HepG2 (cell line): ENCODE results near the gene GRB10. TPM values are rescaled to one million over a fixed set of nuclear protein-coding genes. Genes with fewer than 3 reads are reported as not detected.

Source experiments
- AKAP8 ChIP-seq: sonication (generic); formaldehyde crosslinking; IDR thresholded peaks from 2 replicates; pipeline ENCODE4 v1.5.1; 2020; ENCODE audit warnings: mild to moderate bottlenecking, missing genetic modification reagents
- BCLAF1 ChIP-seq: fragments of 450-650 bp; IDR thresholded peaks from 2 replicates; pipeline ENCODE4 v1.6.1; 2017; ENCODE audit warnings: mild to moderate bottlenecking
- CEBPG ChIP-seq: IDR thresholded peaks from 2 replicates; pipeline ENCODE4 v1.6.1; 2016
- CREM ChIP-seq, 2 experiments: sonication (generic) in 1 of 2; formaldehyde crosslinking in 1 of 2; IDR thresholded peaks; 2 replicates each; pipeline versions ENCODE4 v1.4.0 to v1.6.1; 2016 to 2020; ENCODE audit warnings: antibody characterized with exemption in 1 of 2, mild to moderate bottlenecking in 1 of 2, missing genetic modification reagents in 1 of 2
- DNMT3B ChIP-seq: conservative IDR thresholded peaks from 2 replicates; pipeline ENCODE4 v1.6.1; 2016; ENCODE audit warnings: missing biosample characterization, control low read depth
- FOXK1 ChIP-seq: sonication (generic); formaldehyde crosslinking; IDR thresholded peaks from 2 replicates; pipeline ENCODE4 v1.4.0; 2020; ENCODE audit warnings: low read depth, missing genetic modification reagents, borderline replicate concordance
- HOXA7 ChIP-seq: sonication (generic); formaldehyde crosslinking; IDR thresholded peaks from 2 replicates; pipeline ENCODE4 v1.8.1; 2022; ENCODE audit warnings: mild to moderate bottlenecking, missing genetic modification reagents, moderate library complexity
- IKZF5 ChIP-seq: IDR thresholded peaks from 2 replicates; pipeline ENCODE4 v1.6.1; 2018; ENCODE audit warnings: missing genetic modification reagents, mild to moderate bottlenecking, missing compliant biosample characterization
- KDM2A ChIP-seq: sonication (generic); formaldehyde crosslinking; IDR thresholded peaks from 2 replicates; pipeline ENCODE4 v1.4.0; 2020; ENCODE audit warnings: low read depth, missing genetic modification reagents, borderline replicate concordance
- KMT2B ChIP-seq: IDR thresholded peaks from 2 replicates; pipeline ENCODE4 v1.6.1; 2016; ENCODE audit warnings: missing genetic modification reagents, missing compliant biosample characterization
- MED13 ChIP-seq: sonication (generic); formaldehyde crosslinking; IDR thresholded peaks from 2 replicates; pipeline ENCODE4 v1.5.0; 2020; ENCODE audit warnings: missing genetic modification reagents
- PAWR ChIP-seq: sonication (generic); formaldehyde crosslinking; IDR thresholded peaks from 2 replicates; pipeline ENCODE4 v1.4.0; 2020; ENCODE audit warnings: missing genetic modification reagents, mild to moderate bottlenecking, borderline replicate concordance
- RXRA ChIP-seq: sonication (generic); formaldehyde crosslinking; IDR thresholded peaks from 2 replicates; pipeline ENCODE4 v1.5.1; 2020; ENCODE audit warnings: missing genetic modification reagents
- TAF1 ChIP-seq: sonication (generic); formaldehyde crosslinking; IDR thresholded peaks from 2 replicates; pipeline ENCODE4 v1.4.0; 2020; ENCODE audit warnings: missing genetic modification reagents
- TSC22D2 ChIP-seq: sonication (generic); formaldehyde crosslinking; IDR thresholded peaks from 2 replicates; pipeline ENCODE4 v1.5.1; 2020; ENCODE audit warnings: missing genetic modification reagents, mild to moderate bottlenecking, borderline replicate concordance
- ZBTB21 ChIP-seq: sonication (generic); formaldehyde crosslinking; IDR thresholded peaks from 2 replicates; pipeline ENCODE4 v1.4.0; 2020; ENCODE audit warnings: missing genetic modification reagents
- ZBTB26 ChIP-seq: IDR thresholded peaks from 2 replicates; pipeline ENCODE4 v1.6.1; 2016; ENCODE audit warnings: missing compliant biosample characterization, missing genetic modification reagents, borderline replicate concordance
- ZBTB4 ChIP-seq: sonication (generic); formaldehyde crosslinking; IDR thresholded peaks from 2 replicates; pipeline ENCODE4 v1.4.0; 2020; ENCODE audit warnings: missing genetic modification reagents, mild to moderate bottlenecking, borderline replicate concordance
- ZNF251 ChIP-seq: sonication (generic); formaldehyde crosslinking; IDR thresholded peaks from 2 replicates; pipeline ENCODE4 v1.9.0; 2021; ENCODE audit warnings: mild to moderate bottlenecking, missing genetic modification reagents
- ZNF331 ChIP-seq: sonication (generic); formaldehyde crosslinking; IDR thresholded peaks from 2 replicates; pipeline ENCODE4 v1.4.0; 2020; ENCODE audit warnings: missing genetic modification reagents
- ZNF446 ChIP-seq: sonication (generic); formaldehyde crosslinking; IDR thresholded peaks from 2 replicates; pipeline ENCODE4 v1.5.0; 2020; ENCODE audit warnings: mild to moderate bottlenecking, missing genetic modification reagents
- ZNF777 ChIP-seq: sonication (generic); formaldehyde crosslinking; IDR thresholded peaks from 2 replicates; pipeline ENCODE4 v1.4.0; 2020; ENCODE audit warnings: missing genetic modification reagents
- ZNF839 ChIP-seq: sonication (generic); formaldehyde crosslinking; IDR thresholded peaks from 2 replicates; pipeline ENCODE4 v1.4.0; 2020; ENCODE audit warnings: missing genetic modification reagents, mild to moderate bottlenecking, borderline replicate concordance
- polyA plus RNA-seq, 8 experiments: library from polyadenylated mRNA; depleted of rRNA in 3 of 8; stranded (reverse) in 7 of 8; unstranded in 1 of 8; fragments of >200 nt; fragmentation: Illumina TruSeq in 4 of 8; extraction: Trizol in 4 of 8; gene quantifications; 2 replicates each; pipeline versions ENCODE4 v1.2.1 to v1.2.3, GENCODE V29; 2011 to 2016; ENCODE audit warnings: low read depth in 4 of 8, missing spikeins in 1 of 8, mixed read lengths in 1 of 8; ENCODE audit not compliant: insufficient read depth in 1 of 8
- total RNA-seq, 5 experiments: library from RNA; depleted of rRNA; stranded (reverse); fragments of >200 nt; fragmentation: Illumina TruSeq; extraction: Trizol; gene quantifications; 2 replicates each; pipeline ENCODE4 v1.2.3, GENCODE V29; 2016; ENCODE audit warnings: low read depth in 1 of 5

The GRB10 gene
- total and polyA plus RNA-seq, 2 of the 13 experiments (the other 11 are each of a cell fraction or from before 2014, with no cell fraction given): 4.0 to 6.8 TPM

GRCh38 chr7:50821457-50822008, 38.8 kb upstream of the GRB10 start (continued):
- no peak for TF ChIP-seq BCLAF1
- TF ChIP-seq CREM (IDR thresholded peaks at IDR 0.05): 0 out of 2 replicates have a peak, but pooled peaks have one; percentile 20
- no peak for TF ChIP-seq CREM (CRISPR knock-in tag; IDR thresholded peaks at IDR 0.05)
- no peak for TF ChIP-seq ZNF251 (CRISPR knock-in tag)
- TF ChIP-seq RXRA: peak; percentile 66; the same call in 1 of the 2 replicates
- no peak for TF ChIP-seq ZBTB26 (CRISPR knock-in tag)
- peak; percentile 37; the same call in 1 of the 2 replicates for TF ChIP-seq IKZF5 (CRISPR knock-in tag)
- TF ChIP-seq ZNF446: no peak
- no peak for TF ChIP-seq PAWR
- peak; percentile 26; the same call in 1 of the 2 replicates for TF ChIP-seq FOXK1 (CRISPR knock-in tag)
- TF ChIP-seq CEBPG (CRISPR knock-in tag): no peak
- TF ChIP-seq DNMT3B (CRISPR knock-in tag): no peak
- TF ChIP-seq ZBTB21 (CRISPR knock-in tag): 0 out of 2 replicates have a peak, but pooled peaks have one; percentile 41
- no peak for TF ChIP-seq AKAP8
- no peak for TF ChIP-seq ZNF839 (CRISPR knock-in tag)
- no peak for TF ChIP-seq ZNF777 (CRISPR knock-in tag)
- TF ChIP-seq MED13: no peak
- TF ChIP-seq KMT2B (CRISPR knock-in tag): no peak
- TF ChIP-seq ZBTB4 (CRISPR knock-in tag): no peak
- no peak for TF ChIP-seq ZNF331 (CRISPR knock-in tag)
- TF ChIP-seq TSC22D2 (CRISPR knock-in tag): no peak
- no peak for TF ChIP-seq HOXA7 (CRISPR knock-in tag)
- TF ChIP-seq KDM2A: peak; percentile 58; the same call in 1 of the 2 replicates
- no peak for TF ChIP-seq TAF1 (CRISPR knock-in tag)
